ENCODE measurements around the gene BRINP3. TPM values are rescaled to one million over a fixed set of nuclear protein-coding genes. Genes with fewer than 3 reads are reported as not detected.
A peak's percentile ranks its signal among the peaks of the same experiment; 100 is the strongest.

Gene BRINP3
- polyA plus RNA-seq, 2 of the 4 experiments (the other 2 are of a cell fraction) = not detected

DNA sequence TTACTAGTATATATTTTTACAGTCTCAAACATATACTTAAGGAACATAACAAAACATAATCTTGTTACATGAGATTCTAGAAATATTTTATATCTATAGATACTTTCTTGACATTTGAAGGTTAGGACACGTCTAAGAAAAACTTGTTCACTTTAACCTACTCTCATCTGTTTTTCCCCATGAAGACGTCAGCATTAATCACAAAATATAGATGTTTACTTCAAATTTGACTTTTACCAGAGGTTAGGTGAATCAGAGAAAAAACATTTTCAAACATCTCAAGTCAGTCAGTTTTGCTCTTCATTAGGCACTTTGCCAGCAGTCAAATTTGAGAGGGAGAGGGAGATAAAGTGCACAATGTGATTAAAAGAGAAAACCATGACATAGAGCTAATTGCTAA lies 47.7 kb downstream of the BRINP3 start (continued):
- TF ChIP-seq, protein P1, sequence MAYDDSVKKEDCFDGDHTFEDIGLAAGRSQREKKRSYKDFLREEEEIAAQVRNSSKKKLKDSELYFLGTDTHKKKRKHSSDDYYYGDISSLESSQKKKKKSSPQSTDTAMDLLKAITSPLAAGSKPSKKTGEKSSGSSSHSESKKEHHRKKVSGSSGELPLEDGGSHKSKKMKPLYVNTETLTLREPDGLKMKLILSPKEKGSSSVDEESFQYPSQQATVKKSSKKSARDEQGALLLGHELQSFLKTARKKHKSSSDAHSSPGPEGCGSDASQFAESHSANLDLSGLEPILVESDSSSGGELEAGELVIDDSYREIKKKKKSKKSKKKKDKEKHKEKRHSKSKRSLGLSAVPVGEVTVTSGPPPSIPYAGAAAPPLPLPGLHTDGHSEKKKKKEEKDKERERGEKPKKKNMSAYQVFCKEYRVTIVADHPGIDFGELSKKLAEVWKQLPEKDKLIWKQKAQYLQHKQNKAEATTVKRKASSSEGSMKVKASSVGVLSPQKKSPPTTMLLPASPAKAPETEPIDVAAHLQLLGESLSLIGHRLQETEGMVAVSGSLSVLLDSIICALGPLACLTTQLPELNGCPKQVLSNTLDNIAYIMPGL (CRISPR knock-in tag; IDR thresholded peaks at IDR 0.05; ENCODE audit: borderline replicate concordance) = no peak
- TF ChIP-seq HOXB13 (CRISPR knock-in tag; IDR thresholded peaks at IDR 0.05; ENCODE audit: low read depth) (no peak), EHF (CRISPR knock-in tag; IDR thresholded peaks at IDR 0.05) (no peak), CBX8 (IDR thresholded peaks at IDR 0.05) (no peak), ELK1 (IDR thresholded peaks at IDR 0.05; ENCODE audit: low read depth, low read length) (no peak), CEBPB (IDR thresholded peaks at IDR 0.05) (no peak), MYC (IDR thresholded peaks at IDR 0.05; ENCODE audit: borderline replicate concordance, low read length) (no peak), HDAC2 (IDR thresholded peaks at IDR 0.05) (no peak), HOXA7 (CRISPR knock-in tag; IDR thresholded peaks at IDR 0.05) (no peak)
- TF ChIP-seq, protein P2, sequence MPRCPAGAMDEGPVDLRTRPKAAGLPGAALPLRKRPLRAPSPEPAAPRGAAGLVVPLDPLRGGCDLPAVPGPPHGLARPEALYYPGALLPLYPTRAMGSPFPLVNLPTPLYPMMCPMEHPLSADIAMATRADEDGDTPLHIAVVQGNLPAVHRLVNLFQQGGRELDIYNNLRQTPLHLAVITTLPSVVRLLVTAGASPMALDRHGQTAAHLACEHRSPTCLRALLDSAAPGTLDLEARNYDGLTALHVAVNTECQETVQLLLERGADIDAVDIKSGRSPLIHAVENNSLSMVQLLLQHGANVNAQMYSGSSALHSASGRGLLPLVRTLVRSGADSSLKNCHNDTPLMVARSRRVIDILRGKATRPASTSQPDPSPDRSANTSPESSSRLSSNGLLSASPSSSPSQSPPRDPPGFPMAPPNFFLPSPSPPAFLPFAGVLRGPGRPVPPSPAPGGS (IDR thresholded peaks at IDR 0.05) = no peak

GRCh38 chr1:190429141-190429540 lies 48.5 kb downstream of the BRINP3 start:
- POLR2A ChIA-PET = no interaction called here
- ATAC-seq (no peak), FAIRE-seq (no peak), DNase-seq (ENCODE audit: low read depth in 1 of 2, low spot score in 1 of 2) (no peak)
- no peaks in the 10 kb centered on the region for H3K4me1 ChIP-seq
- no peak overlapping the region for H3K4me3 ChIP-seq
- H3K9me3 ChIP-seq = no peaks in the 10 kb centered on the region
- no peak overlapping the region for H3K4me2 ChIP-seq
- CTCF ChIA-PET = no interaction called here
- TF ChIP-seq GATA3 (IDR thresholded peaks at IDR 0.05; ENCODE audit: borderline replicate concordance) = no peak
- no peak for TF ChIP-seq RFX5 (IDR thresholded peaks at IDR 0.05)
- no peak for TF ChIP-seq PHF8 (IDR thresholded peaks at IDR 0.05; ENCODE audit: borderline replicate concordance, low read depth)
- no peak for TF ChIP-seq JUN (IDR thresholded peaks at IDR 0.05)
- TF ChIP-seq FOSB (CRISPR knock-in tag; IDR thresholded peaks at IDR 0.05) = no peak
- no peak for TF ChIP-seq ELK1 (IDR thresholded peaks at IDR 0.05; ENCODE audit: low read depth, low read length)
- TF ChIP-seq FOXS1 (CRISPR knock-in tag; IDR thresholded peaks at IDR 0.05) = no peak
- TF ChIP-seq POLR2A (IDR thresholded peaks at IDR 0.05; ENCODE audit: low read length) = no peak
- TF ChIP-seq, protein P3, sequence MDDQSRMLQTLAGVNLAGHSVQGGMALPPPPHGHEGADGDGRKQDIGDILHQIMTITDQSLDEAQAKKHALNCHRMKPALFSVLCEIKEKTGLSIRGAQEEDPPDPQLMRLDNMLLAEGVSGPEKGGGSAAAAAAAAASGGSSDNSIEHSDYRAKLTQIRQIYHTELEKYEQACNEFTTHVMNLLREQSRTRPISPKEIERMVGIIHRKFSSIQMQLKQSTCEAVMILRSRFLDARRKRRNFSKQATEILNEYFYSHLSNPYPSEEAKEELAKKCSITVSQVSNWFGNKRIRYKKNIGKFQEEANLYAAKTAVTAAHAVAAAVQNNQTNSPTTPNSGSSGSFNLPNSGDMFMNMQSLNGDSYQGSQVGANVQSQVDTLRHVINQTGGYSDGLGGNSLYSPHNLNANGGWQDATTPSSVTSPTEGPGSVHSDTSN (IDR thresholded peaks at IDR 0.05) = no peak
- no peak overlapping the region for H3K27ac ChIP-seq

GRCh38 chr1:190416239-190416638 lies 61.4 kb downstream of the BRINP3 start:
- peak; percentile 51 to 62; a peak in 2 of 6 replicates for ATAC-seq
- POLR2A ChIA-PET = no interaction called here
- no peak for FAIRE-seq
- DNase-seq (ENCODE audit: low read depth in 1 of 2, low spot score in 1 of 2) = peak in 1 of 2 experiments; percentile 11
- H3K4me2 ChIP-seq = no peak overlapping the region
- no peak overlapping the region for H3K4me3 ChIP-seq
- CTCF ChIA-PET = no interaction called here
- H3K4me1 ChIP-seq = no peaks in the 10 kb centered on the region
- H3K27ac ChIP-seq = no peak overlapping the region
- no peaks in the 10 kb centered on the region for H3K9me3 ChIP-seq
- WGBS (ENCODE audit: missing lambda C conversion rate) = 59% methylated on average over 1 of the region's 1 CpG
- no peak for TF ChIP-seq EP300 (IDR thresholded peaks at IDR 0.05)
- TF ChIP-seq TFCP2L1 (CRISPR knock-in tag; IDR thresholded peaks at IDR 0.05) = no peak
- no peak for TF ChIP-seq E2F6 (IDR thresholded peaks at IDR 0.05; ENCODE audit: borderline replicate concordance, low read depth)
- no peak for TF ChIP-seq KDM1A (IDR thresholded peaks at IDR 0.05; ENCODE audit: low read depth)
- no peak for TF ChIP-seq ZFP36 (IDR thresholded peaks at IDR 0.05; ENCODE audit: borderline replicate concordance, partially characterized antibody)
- TF ChIP-seq HOXB5 (CRISPR knock-in tag; IDR thresholded peaks at IDR 0.05) = no peak
- TF ChIP-seq HOXA7 (CRISPR knock-in tag; IDR thresholded peaks at IDR 0.05) = no peak
- no peak for TF ChIP-seq PHF8 (IDR thresholded peaks at IDR 0.05; ENCODE audit: borderline replicate concordance, low read depth)
- TF ChIP-seq CBX8 (IDR thresholded peaks at IDR 0.05) = no peak
- no peak for TF ChIP-seq RFX5 (IDR thresholded peaks at IDR 0.05)
- TF ChIP-seq RAD21 (conservative IDR thresholded peaks at IDR 0.05 in 1 of 2, IDR thresholded peaks at IDR 0.05 in 1 of 2) = no peak
- TF ChIP-seq RARB (CRISPR knock-in tag; IDR thresholded peaks at IDR 0.05) = no peak
- no peak for TF ChIP-seq CTCF (IDR thresholded peaks at IDR 0.05)
